ENCODE results near the gene PLAU. TPM values are rescaled to one million over a fixed set of nuclear protein-coding genes. Genes with fewer than 3 reads are reported as not detected.

PLAU gene
- total RNA-seq, 2 experiments from 2014 or later: 0.74 to 2.0 TPM

DNA sequence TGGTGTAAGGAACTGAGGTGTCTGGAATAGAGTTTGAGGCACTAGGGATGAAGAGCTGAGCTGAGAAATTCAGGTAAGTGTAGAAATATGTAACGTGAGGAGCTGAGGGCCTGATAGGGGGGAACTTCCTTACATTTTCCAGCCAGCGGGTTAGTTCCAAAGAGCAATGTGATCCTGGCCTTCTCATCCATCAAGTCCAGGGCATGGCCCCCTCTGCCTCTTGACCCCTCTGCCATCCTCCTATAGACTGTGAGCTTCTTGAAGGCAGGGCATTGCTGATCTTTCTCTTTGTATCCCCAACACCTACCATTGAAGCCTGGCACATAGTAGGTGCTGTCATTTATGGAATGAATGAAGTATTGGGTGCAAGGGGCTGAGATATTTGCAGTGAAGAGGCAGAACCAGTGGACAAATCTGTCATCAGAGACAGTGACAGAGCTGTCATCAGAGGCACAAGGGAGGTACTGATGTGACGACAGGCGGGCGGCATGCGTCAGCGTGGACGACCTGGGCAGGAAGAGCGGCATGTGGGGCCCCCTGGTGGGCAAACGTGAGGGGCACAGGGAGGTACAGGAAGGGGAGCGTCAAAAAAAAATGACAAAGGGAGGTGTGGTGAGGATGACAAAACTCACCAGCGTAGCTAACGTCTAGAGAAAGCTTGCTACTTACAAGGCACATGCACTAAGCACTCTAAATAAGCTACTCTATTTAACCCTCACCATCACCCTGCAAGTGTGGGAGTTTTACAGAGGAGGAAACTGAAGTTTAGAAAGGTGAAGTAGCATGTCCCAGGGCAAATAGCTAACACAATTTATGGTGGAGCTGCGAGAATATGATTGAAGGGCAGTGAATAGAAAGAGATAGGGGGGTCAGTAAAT is 31.4 kb upstream of the PLAU start:
- TF ChIP-seq, protein P1, sequence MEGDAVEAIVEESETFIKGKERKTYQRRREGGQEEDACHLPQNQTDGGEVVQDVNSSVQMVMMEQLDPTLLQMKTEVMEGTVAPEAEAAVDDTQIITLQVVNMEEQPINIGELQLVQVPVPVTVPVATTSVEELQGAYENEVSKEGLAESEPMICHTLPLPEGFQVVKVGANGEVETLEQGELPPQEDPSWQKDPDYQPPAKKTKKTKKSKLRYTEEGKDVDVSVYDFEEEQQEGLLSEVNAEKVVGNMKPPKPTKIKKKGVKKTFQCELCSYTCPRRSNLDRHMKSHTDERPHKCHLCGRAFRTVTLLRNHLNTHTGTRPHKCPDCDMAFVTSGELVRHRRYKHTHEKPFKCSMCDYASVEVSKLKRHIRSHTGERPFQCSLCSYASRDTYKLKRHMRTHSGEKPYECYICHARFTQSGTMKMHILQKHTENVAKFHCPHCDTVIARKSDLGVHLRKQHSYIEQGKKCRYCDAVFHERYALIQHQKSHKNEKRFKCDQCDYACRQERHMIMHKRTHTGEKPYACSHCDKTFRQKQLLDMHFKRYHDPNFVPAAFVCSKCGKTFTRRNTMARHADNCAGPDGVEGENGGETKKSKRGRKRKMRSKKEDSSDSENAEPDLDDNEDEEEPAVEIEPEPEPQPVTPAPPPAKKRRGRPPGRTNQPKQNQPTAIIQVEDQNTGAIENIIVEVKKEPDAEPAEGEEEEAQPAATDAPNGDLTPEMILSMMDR (conservative IDR thresholded peaks at IDR 0.05; ENCODE audit: low read length): peak; percentile 97
- TF ChIP-seq EZH2phosphoT487 (IDR thresholded peaks at IDR 0.05; ENCODE audit: borderline replicate concordance, low read depth, low read length): no peak
- BruUV-seq (replicated peaks): no TSS peak
- Histone ChIP-seq H4K20me1 (ENCODE audit: insufficient read depth, low read length) (no peaks in the 10 kb centered on the region), H3K4me3 (ENCODE audit: low read depth, low read length, poor library complexity, severe bottlenecking) (no peak overlapping the region), H3K4me1 (ENCODE audit: insufficient read depth, low read length, poor library complexity, severe bottlenecking) (peaks cover 15% of the 10 kb centered on the region), H3K27ac (ENCODE audit: low read depth, low read length, poor library complexity, severe bottlenecking) (no peak overlapping the region), H2AFZ (ENCODE audit: low read length) (peak overlapping the region; percentile 68; the same call in 1 of the 2 replicates), H3K79me2 (ENCODE audit: insufficient read depth, low read depth, low read length) (no peaks in the 10 kb centered on the region), H3K9me3 (ENCODE audit: low read length) (no peaks in the 10 kb centered on the region), H3K4me2 (ENCODE audit: low read length) (peak overlapping the region; percentile 18), H3K9me2 (ENCODE audit: insufficient read depth, low read length) (no peaks in the 10 kb centered on the region), H3K36me3 (ENCODE audit: insufficient read depth, low read length) (no peaks in the 10 kb centered on the region)
- CTCF ChIA-PET (ENCODE audit: unreplicated experiment): interaction anchor here (0.6 to 2.1 kb wide), 21 partner anchors 14 to 230 kb away, joined by 3 to 25 read pairs (median 4); no protein-coding TSS in a partner anchor
- POLR2A ChIA-PET: interaction anchor here (0.7 to 3.3 kb wide), 16 partner anchors 10 to 271 kb away, joined by 3 to 22 read pairs (median 4); partner anchors contain the start of genes ADK and AP3M1
- intact Hi-C loops (cut with micrococcal nuclease; ENCODE audit: unreplicated experiment): loop anchor here (1.0 to 10.0 kb wide), 3 partner anchors 30 to 355 kb away; a partner anchor contains a TSS
- peak; percentile 91 for DNase-seq (ENCODE audit: low spot score)

DNA sequence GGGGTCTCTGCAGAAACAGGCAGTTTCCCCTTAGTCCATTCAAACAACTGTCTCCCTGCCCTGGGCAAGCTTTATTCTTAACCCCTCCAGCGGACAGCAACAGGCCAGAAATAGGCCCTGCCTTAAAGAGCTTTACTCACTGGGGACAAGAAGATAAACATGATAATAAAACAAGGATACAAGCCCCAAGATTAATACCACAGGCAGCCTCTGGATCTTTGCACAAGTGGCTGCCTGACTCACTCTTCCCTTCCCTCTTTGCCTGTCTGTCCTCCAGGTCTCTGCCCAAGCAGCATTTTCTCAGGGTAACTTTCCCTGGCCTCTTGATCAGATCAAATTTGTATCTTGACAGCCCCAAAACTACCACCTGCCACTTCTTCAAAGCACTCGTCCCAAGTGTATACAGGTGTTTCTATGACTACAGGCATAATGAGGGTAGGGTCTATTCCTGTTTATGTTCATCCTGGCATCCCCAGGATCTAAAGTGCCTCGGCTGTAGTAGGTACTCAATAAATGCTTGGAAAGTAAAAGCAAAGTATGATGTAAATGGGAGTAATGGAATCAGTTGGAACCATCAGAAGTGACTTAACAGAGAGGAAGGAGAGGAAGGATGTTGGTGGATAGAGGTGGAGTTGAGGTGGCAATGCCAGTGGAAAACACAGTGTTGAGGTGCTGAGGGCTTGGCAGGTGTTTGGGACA is 29.6 kb upstream of the PLAU start:
- no peaks in the 10 kb centered on the region for H4K20me1 ChIP-seq (ENCODE audit: insufficient read depth, low read length)
- H3K36me3 ChIP-seq (ENCODE audit: insufficient read depth, low read length): no peaks in the 10 kb centered on the region
- peaks cover 7% of the 10 kb centered on the region for H3K4me1 ChIP-seq (ENCODE audit: insufficient read depth, low read length, poor library complexity, severe bottlenecking)
- H3K9me2 ChIP-seq (ENCODE audit: insufficient read depth, low read length): no peaks in the 10 kb centered on the region
- ChIA-PET CTCF (ENCODE audit: unreplicated experiment) (interaction anchor here (2.0 kb wide), 1 partner anchor 34 kb away, joined by 25 read pairs; no protein-coding TSS in a partner anchor), POLR2A (interaction anchor here (0.6 to 3.3 kb wide), 3 partner anchors 17 to 285 kb away, joined by 4 to 22 read pairs (median 13); no protein-coding TSS in a partner anchor)
- intact Hi-C loops (cut with micrococcal nuclease; ENCODE audit: unreplicated experiment): loop anchor here (10.0 kb wide), 1 partner anchor 353 kb away; no protein-coding TSS in a partner anchor
- TF ChIP-seq, protein P1 (conservative IDR thresholded peaks at IDR 0.05; ENCODE audit: low read length): no peak
- no peak for TF ChIP-seq EZH2phosphoT487 (IDR thresholded peaks at IDR 0.05; ENCODE audit: borderline replicate concordance, low read depth, low read length)
- H2AFZ ChIP-seq (ENCODE audit: low read length): no peak overlapping the region
- no peak overlapping the region for H3K27ac ChIP-seq (ENCODE audit: low read depth, low read length, poor library complexity, severe bottlenecking)
- no peak overlapping the region for H3K4me3 ChIP-seq (ENCODE audit: low read depth, low read length, poor library complexity, severe bottlenecking)
- no TSS peak for BruUV-seq (replicated peaks)
- no peaks in the 10 kb centered on the region for H3K79me2 ChIP-seq (ENCODE audit: insufficient read depth, low read depth, low read length)
- H3K9me3 ChIP-seq (ENCODE audit: low read length): no peaks in the 10 kb centered on the region
- H3K4me2 ChIP-seq (ENCODE audit: low read length): no peak overlapping the region
- DNase-seq (ENCODE audit: low spot score): no peak

Measured in OCI-LY7 (cell line).